ENCODE measurements around the gene IQSEC2.
A peak's percentile ranks its signal among the peaks of the same experiment; 100 is the strongest.

The IQSEC2 gene

GRCh38 chrX:53305219-53305995 lies 24.0 kb upstream of the IQSEC2 start:
- no peak for DNase-seq

GRCh38 chrX:53303195-53303594 lies 21.8 kb upstream of the IQSEC2 start:
- no peak for DNase-seq

GRCh38 chrX:53300157-53300556 lies 18.8 kb upstream of the IQSEC2 start:
- DNase-seq, result no peak

GRCh38 chrX:53294024-53294648 lies 12.8 kb upstream of the IQSEC2 start:
- DNase-seq, result no peak

- DNase-seq, result no peak
Measured at GRCh38 chrX:53291596-53291995, 10.2 kb upstream of the IQSEC2 start.

- no peak for DNase-seq
Measured at GRCh38 chrX:53290441-53291041, 9.2 kb upstream of the IQSEC2 start.

- peak; percentile 49 for DNase-seq
Measured at GRCh38 chrX:53288189-53288588, 6.8 kb upstream of the IQSEC2 start.

- DNase-seq, result peak; percentile 36
Measured at GRCh38 chrX:53287493-53288138, 6.2 kb upstream of the IQSEC2 start.

- DNase-seq, result no peak
Measured at GRCh38 chrX:53286171-53286570, 4.8 kb upstream of the IQSEC2 start.

GRCh38 chrX:53285591-53285990 lies 4.2 kb upstream of the IQSEC2 start:
- no peak for DNase-seq

GRCh38 chrX:53284684-53285447 lies 3.5 kb upstream of the IQSEC2 start:
- peak; percentile 55 for DNase-seq

GRCh38 chrX:53283567-53283966 lies 2.2 kb upstream of the IQSEC2 start:
- no peak for DNase-seq

- DNase-seq, result no peak
Measured at GRCh38 chrX:53283099-53283498, 1.7 kb upstream of the IQSEC2 start.

GRCh38 chrX:53281963-53282695 lies 745 bp upstream of the IQSEC2 start:
- DNase-seq, result no peak

- no peak for DNase-seq
Measured at GRCh38 chrX:53280331-53281320, 758 bp downstream of the IQSEC2 start.

- peak; percentile 7 for DNase-seq
Measured at GRCh38 chrX:53279296-53280237, 1.8 kb downstream of the IQSEC2 start.

GRCh38 chrX:53272808-53273337 lies 8.5 kb downstream of the IQSEC2 start:
- DNase-seq, result no peak

- no peak for DNase-seq
Measured at GRCh38 chrX:53269536-53270107, 11.8 kb downstream of the IQSEC2 start.

GRCh38 chrX:53268173-53268572 lies 13.2 kb downstream of the IQSEC2 start:
- DNase-seq, result no peak

Data from CD4-positive, alpha-beta T cell treated with Interleukin-12 subunit alpha and Interleukin-12 subunit beta, for 1 hour (primary cell).